ENCODE data around the gene HTN1.
"Not testable (repeated sequence)": the region's sequence is repeated elsewhere in the genome, so short reads cannot be mapped to it uniquely, and the experiment has no call there.

- not testable (repeated sequence) for TF ChIP-seq POLR2A (IDR thresholded peaks at IDR 0.05; ENCODE audit: extremely low read depth, insufficient read length)
- TF ChIP-seq, protein P1, sequence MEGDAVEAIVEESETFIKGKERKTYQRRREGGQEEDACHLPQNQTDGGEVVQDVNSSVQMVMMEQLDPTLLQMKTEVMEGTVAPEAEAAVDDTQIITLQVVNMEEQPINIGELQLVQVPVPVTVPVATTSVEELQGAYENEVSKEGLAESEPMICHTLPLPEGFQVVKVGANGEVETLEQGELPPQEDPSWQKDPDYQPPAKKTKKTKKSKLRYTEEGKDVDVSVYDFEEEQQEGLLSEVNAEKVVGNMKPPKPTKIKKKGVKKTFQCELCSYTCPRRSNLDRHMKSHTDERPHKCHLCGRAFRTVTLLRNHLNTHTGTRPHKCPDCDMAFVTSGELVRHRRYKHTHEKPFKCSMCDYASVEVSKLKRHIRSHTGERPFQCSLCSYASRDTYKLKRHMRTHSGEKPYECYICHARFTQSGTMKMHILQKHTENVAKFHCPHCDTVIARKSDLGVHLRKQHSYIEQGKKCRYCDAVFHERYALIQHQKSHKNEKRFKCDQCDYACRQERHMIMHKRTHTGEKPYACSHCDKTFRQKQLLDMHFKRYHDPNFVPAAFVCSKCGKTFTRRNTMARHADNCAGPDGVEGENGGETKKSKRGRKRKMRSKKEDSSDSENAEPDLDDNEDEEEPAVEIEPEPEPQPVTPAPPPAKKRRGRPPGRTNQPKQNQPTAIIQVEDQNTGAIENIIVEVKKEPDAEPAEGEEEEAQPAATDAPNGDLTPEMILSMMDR (IDR thresholded peaks at IDR 0.05; ENCODE audit: low read depth, low read length), result not testable (repeated sequence)
- TF ChIP-seq, protein P2, sequence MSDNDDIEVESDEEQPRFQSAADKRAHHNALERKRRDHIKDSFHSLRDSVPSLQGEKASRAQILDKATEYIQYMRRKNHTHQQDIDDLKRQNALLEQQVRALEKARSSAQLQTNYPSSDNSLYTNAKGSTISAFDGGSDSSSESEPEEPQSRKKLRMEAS (IDR thresholded peaks at IDR 0.05; ENCODE audit: low read depth, low read length), result not testable (repeated sequence)
Observed at GRCh38 chr4:70050138-70050537, at the start of gene HTN1.
